ENCODE measurements around the gene SIX5. TPM values are rescaled to one million over a fixed set of nuclear protein-coding genes. Genes with fewer than 3 reads are reported as not detected.

SIX5 gene
- total RNA-seq, 1 donor from 2014 or later: 23.5 TPM

DNA sequence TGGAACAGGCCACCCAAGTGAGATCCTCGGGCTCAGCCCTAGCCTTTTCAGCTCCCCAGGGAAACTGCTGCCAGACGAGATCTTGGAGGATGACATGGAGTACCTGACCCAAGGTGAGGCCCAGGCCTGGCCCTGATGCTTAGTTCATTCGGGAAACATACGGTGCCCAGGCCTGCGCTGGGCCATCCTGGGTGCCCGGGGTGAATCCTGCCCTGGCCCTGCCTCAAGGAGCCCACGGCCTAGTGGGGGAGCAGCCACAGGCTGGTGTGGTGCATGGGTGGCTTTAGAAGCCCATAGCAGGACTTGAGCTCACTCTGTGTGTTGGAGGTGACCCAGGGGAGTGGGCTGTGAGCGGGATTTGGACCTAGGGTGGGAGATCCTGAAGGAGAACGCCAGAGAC is 10.1 kb downstream of the SIX5 start:
- no peaks in the 10 kb centered on the region for H3K79me2 ChIP-seq (ENCODE audit: insufficient read depth, low read length)
- H3K4me3 Mint-ChIP-seq (ENCODE audit: unreplicated experiment): no peak overlapping the region
- no peak overlapping the region for H3K27ac Mint-ChIP-seq (ENCODE audit: unreplicated experiment)
- H3K27me3 ChIP-seq (ENCODE audit: insufficient read depth, low read length): no peaks in the 10 kb centered on the region
- no peaks in the 10 kb centered on the region for H3K36me3 ChIP-seq (ENCODE audit: insufficient read depth, low read length)
- DNase-seq (ENCODE audit: low read depth): no peak
- TF ChIP-seq CTCF (IDR thresholded peaks at IDR 0.05; ENCODE audit: insufficient read depth, low read depth, low read length) (no peak), EZH2 (IDR thresholded peaks at IDR 0.05; ENCODE audit: insufficient read depth, low read length) (no peak)
- H3K9me3 Mint-ChIP-seq (ENCODE audit: unreplicated experiment): peaks cover 1% of the 10 kb centered on the region
- no peak overlapping the region for H3K27ac ChIP-seq (ENCODE audit: low read depth, low read length)
- H3K9me3 ChIP-seq (ENCODE audit: insufficient read depth, low read depth, low read length): no peaks in the 10 kb centered on the region
- H4K20me1 ChIP-seq (ENCODE audit: insufficient read depth, low read length): no peaks in the 10 kb centered on the region
- no peak overlapping the region for H3K4me2 ChIP-seq (ENCODE audit: low read length)
- peaks cover 2% of the 10 kb centered on the region for H3K4me1 ChIP-seq (ENCODE audit: insufficient read depth, low read length)
- H3K36me3 Mint-ChIP-seq (ENCODE audit: low read depth, unreplicated experiment): no peaks in the 10 kb centered on the region
- no peak for FAIRE-seq
- no peaks in the 10 kb centered on the region for H3K4me1 Mint-ChIP-seq (ENCODE audit: low read depth, unreplicated experiment)
- H3K9ac ChIP-seq (ENCODE audit: low read length): no peak overlapping the region
- no peak overlapping the region for H2AFZ ChIP-seq (ENCODE audit: low read depth, low read length)
- no peak overlapping the region for H3K4me3 ChIP-seq (ENCODE audit: insufficient read depth, low read depth, low read length)
- peaks cover 20% of the 10 kb centered on the region for H3K27me3 Mint-ChIP-seq (ENCODE audit: low read depth, unreplicated experiment)

- no peak for FAIRE-seq
- H3K4me1 Mint-ChIP-seq (ENCODE audit: low read depth, unreplicated experiment): no peaks in the 10 kb centered on the region
Measured at GRCh38 chr19:45757695-45758094, 11.4 kb downstream of the SIX5 start.

More at GRCh38 chr19:45757695-45758094, 11.4 kb downstream of the SIX5 start:
- Mint-ChIP-seq H3K27ac (ENCODE audit: unreplicated experiment) (no peak overlapping the region), H3K27me3 (ENCODE audit: low read depth, unreplicated experiment) (peaks cover 20% of the 10 kb centered on the region), H3K9me3 (ENCODE audit: unreplicated experiment) (peaks cover 1% of the 10 kb centered on the region), H3K36me3 (ENCODE audit: low read depth, unreplicated experiment) (no peaks in the 10 kb centered on the region), H3K4me3 (ENCODE audit: unreplicated experiment) (no peak overlapping the region)
- DNase-seq (ENCODE audit: low read depth): no peak
- no peaks in the 10 kb centered on the region for H3K27me3 ChIP-seq (ENCODE audit: insufficient read depth, low read length)
- no peaks in the 10 kb centered on the region for H3K79me2 ChIP-seq (ENCODE audit: insufficient read depth, low read length)
- no peak overlapping the region for H3K27ac ChIP-seq (ENCODE audit: low read depth, low read length)
- no peaks in the 10 kb centered on the region for H4K20me1 ChIP-seq (ENCODE audit: insufficient read depth, low read length)
- no peak overlapping the region for H3K4me2 ChIP-seq (ENCODE audit: low read length)
- TF ChIP-seq EZH2 (IDR thresholded peaks at IDR 0.05; ENCODE audit: insufficient read depth, low read length) (no peak), CTCF (IDR thresholded peaks at IDR 0.05; ENCODE audit: insufficient read depth, low read depth, low read length) (no peak)
- no peak overlapping the region for H3K4me3 ChIP-seq (ENCODE audit: insufficient read depth, low read depth, low read length)
- no peaks in the 10 kb centered on the region for H3K4me1 ChIP-seq (ENCODE audit: insufficient read depth, low read length)
- no peak overlapping the region for H3K9ac ChIP-seq (ENCODE audit: low read length)
- no peaks in the 10 kb centered on the region for H3K36me3 ChIP-seq (ENCODE audit: insufficient read depth, low read length)
- H3K9me3 ChIP-seq (ENCODE audit: insufficient read depth, low read depth, low read length): no peaks in the 10 kb centered on the region
- H2AFZ ChIP-seq (ENCODE audit: low read depth, low read length): no peak overlapping the region
